DOHH2 (cell line): ENCODE results near the gene RECQL.
"Not testable (repeated sequence)": the region's sequence is repeated elsewhere in the genome, so short reads cannot be mapped to it uniquely, and the experiment has no call there.

Experiments
- H3F3A ChIP-seq: fragments of 200-600 bp; sonication (generic), shearing (Covaris generic); 2 replicates; pipeline ENCODE4 v1.6.0; 2016; ENCODE audit warnings: antibody characterized with exemption, mild to moderate bottlenecking; ENCODE audit not compliant: control insufficient read depth, insufficient read depth
- H3K27ac ChIP-seq: fragments of 200-600 bp; sonication (generic); 2 replicates; pipeline ENCODE4 v1.5.1; 2014; ENCODE audit warnings: low read depth, mild to moderate bottlenecking, low read length, moderate library complexity
- H3K27me3 ChIP-seq: fragments of 200-600 bp; sonication (generic); 2 replicates; pipeline ENCODE4 v1.6.1; 2014; ENCODE audit warnings: mild to moderate bottlenecking, low read length, mixed read lengths; ENCODE audit not compliant: control insufficient read depth
- H3K36me3 ChIP-seq: fragments of 200-600 bp; sonication (generic); 2 replicates; pipeline ENCODE4 v1.6.1; 2014; ENCODE audit warnings: mild to moderate bottlenecking, low read length, moderate library complexity, mixed read lengths; ENCODE audit not compliant: control insufficient read depth
- H3K4me1 ChIP-seq: fragments of 200-600 bp; sonication (generic); 2 replicates; pipeline ENCODE4 v1.6.1; 2014; ENCODE audit warnings: mild to moderate bottlenecking, low read length, mixed read lengths; ENCODE audit not compliant: control insufficient read depth
- H3K4me2 ChIP-seq: fragments of 200-600 bp; sonication (generic); 2 replicates; pipeline ENCODE4 v1.6.0; 2014; ENCODE audit warnings: mild to moderate bottlenecking, low read length, moderate library complexity
- H3K4me3 ChIP-seq: fragments of 200-600 bp; sonication (generic); 2 replicates; pipeline ENCODE4 v1.5.1; 2014; ENCODE audit warnings: mild to moderate bottlenecking, low read length, mixed read lengths
- H3K79me2 ChIP-seq: fragments of 200-600 bp; sonication (generic); 2 replicates; pipeline ENCODE4 v1.6.1; 2014; ENCODE audit warnings: mild to moderate bottlenecking, low read length, mixed read lengths; ENCODE audit not compliant: control insufficient read depth
- H3K9me2 ChIP-seq: fragments of 200-600 bp; sonication (generic); replicated peaks from 2 replicates; pipeline ENCODE4 v1.6.1; 2014; ENCODE audit warnings: mild to moderate bottlenecking, low read length, mixed read lengths; ENCODE audit not compliant: control insufficient read depth
- H3K9me3 ChIP-seq: fragments of 200-600 bp; sonication (generic); 2 replicates; pipeline ENCODE4 v1.6.1; 2014; ENCODE audit warnings: antibody characterized with exemption, low read length, mixed read lengths; ENCODE audit not compliant: control insufficient read depth, insufficient read depth
- H4K20me1 ChIP-seq: fragments of 200-600 bp; sonication (generic); 2 replicates; pipeline ENCODE4 v1.6.0; 2014; ENCODE audit warnings: low read depth, mild to moderate bottlenecking, antibody characterized with exemption, low read length, moderate library complexity; ENCODE audit not compliant: control insufficient read depth, insufficient read depth
- CTCF ChIP-seq: fragments of 200-600 bp; sonication (generic); IDR thresholded peaks from one replicate; pipeline ENCODE4 v1.5.1; 2014; ENCODE audit warnings: antibody characterized with exemption, mild to moderate bottlenecking, low read depth, low read length; ENCODE audit not compliant: poor library complexity, severe bottlenecking
- EZH2phosphoT487 ChIP-seq: fragments of 200-600 bp; sonication (generic); IDR thresholded peaks from 2 replicates; pipeline ENCODE4 v1.6.1; 2017; ENCODE audit warnings: borderline replicate concordance, mild to moderate bottlenecking, antibody characterized with exemption, low read length, moderate library complexity, mixed read lengths

The RECQL gene

GRCh38 chr12:21433525-21433924 lies 67.9 kb downstream of the RECQL start:
- no peaks in the 10 kb centered on the region for H3K9me3 ChIP-seq
- peaks cover 6% of the 10 kb centered on the region; the same call in 1 of the 2 replicates for H3F3A ChIP-seq
- H3K27ac ChIP-seq: no peak overlapping the region
- peaks cover 7% of the 10 kb centered on the region for H3K4me1 ChIP-seq
- H3K79me2 ChIP-seq: peaks cover 7% of the 10 kb centered on the region
- no peaks in the 10 kb centered on the region for H3K27me3 ChIP-seq
- H3K36me3 ChIP-seq: peaks cover 5% of the 10 kb centered on the region; the same call in 1 of the 2 replicates
- no peak overlapping the region for H3K4me3 ChIP-seq
- TF ChIP-seq EZH2phosphoT487: no peak
- TF ChIP-seq CTCF: no peak
- H3K9me2 ChIP-seq: no peaks in the 10 kb centered on the region
- no peak overlapping the region for H3K4me2 ChIP-seq
- no peaks in the 10 kb centered on the region for H4K20me1 ChIP-seq

- no peaks in the 10 kb centered on the region for H3K36me3 ChIP-seq
- peaks cover 15% of the 10 kb centered on the region for H3K4me1 ChIP-seq
- no peaks in the 10 kb centered on the region for H3K79me2 ChIP-seq
- no peaks in the 10 kb centered on the region for H3K9me2 ChIP-seq
- H4K20me1 ChIP-seq: no peaks in the 10 kb centered on the region
- no peak overlapping the region for H3K4me3 ChIP-seq
- H3F3A ChIP-seq: no peaks in the 10 kb centered on the region
- no peak overlapping the region for H3K27ac ChIP-seq
- no peak overlapping the region for H3K4me2 ChIP-seq
- TF ChIP-seq CTCF: no peak
- TF ChIP-seq EZH2phosphoT487: no peak
- H3K27me3 ChIP-seq: no peaks in the 10 kb centered on the region
- H3K9me3 ChIP-seq: no peaks in the 10 kb centered on the region
Measured at GRCh38 chr12:21429994-21430393, 71.4 kb downstream of the RECQL start.

- Histone ChIP-seq H3K27me3 (no peaks in the 10 kb centered on the region), H3K36me3 (no peaks in the 10 kb centered on the region), H3K4me3 (no peak overlapping the region), H4K20me1 (no peaks in the 10 kb centered on the region), H3K9me2 (no peaks in the 10 kb centered on the region), H3K27ac (no peak overlapping the region), H3K79me2 (no peaks in the 10 kb centered on the region), H3F3A (no peaks in the 10 kb centered on the region), H3K4me2 (no peak overlapping the region), H3K9me3 (no peaks in the 10 kb centered on the region), H3K4me1 (peaks cover 15% of the 10 kb centered on the region)
- TF ChIP-seq EZH2phosphoT487: no peak
- no peak for TF ChIP-seq CTCF
Measured at GRCh38 chr12:21428241-21428640, 73.2 kb downstream of the RECQL start.

GRCh38 chr12:21419009-21419699 lies 82.3 kb downstream of the RECQL start:
- not testable (repeated sequence) for H3F3A ChIP-seq, H3K9me3 ChIP-seq, H3K4me1 ChIP-seq, H3K79me2 ChIP-seq, H3K4me2 ChIP-seq, H3K27ac ChIP-seq, H3K36me3 ChIP-seq, H3K9me2 ChIP-seq, H3K27me3 ChIP-seq, H3K4me3 ChIP-seq, H4K20me1 ChIP-seq
